Parathyroid adenoma (tissue), 2 donors: ENCODE measurements around the gene CPVL.

Experiments
- H2AFZ ChIP-seq: fragments of 300-600 bp; sonication (generic); one replicate; pipeline ENCODE4 v1.7.0; 2017; ENCODE audit warnings: antibody characterized with exemption, mild to moderate bottlenecking
- H3K27ac ChIP-seq: fragments of 300-600 bp; sonication (generic); one replicate; pipeline ENCODE4 v1.7.0; 2017
- H3K27me3 ChIP-seq: fragments of 300-600 bp; sonication (generic); one replicate; pipeline ENCODE4 v1.7.0; 2017; ENCODE audit warnings: low read length; ENCODE audit not compliant: control insufficient read depth, insufficient read depth
- H3K36me3 ChIP-seq: fragments of 300-600 bp; sonication (generic); one replicate; pipeline ENCODE4 v1.7.0; 2017; ENCODE audit warnings: low read length; ENCODE audit not compliant: control insufficient read depth, insufficient read depth
- H3K4me1 ChIP-seq: fragments of 300-600 bp; sonication (generic); one replicate; pipeline ENCODE4 v1.7.0; 2017; ENCODE audit warnings: control low read depth
- H3K4me2 ChIP-seq: fragments of 300-600 bp; sonication (generic); one replicate; pipeline ENCODE4 v1.7.0; 2017; ENCODE audit warnings: low read length
- H3K4me3 ChIP-seq: fragments of 300-600 bp; sonication (generic); one replicate; pipeline ENCODE4 v1.7.0; 2017; ENCODE audit warnings: low read depth, low read length
- H3K79me2 ChIP-seq: fragments of 300-600 bp; sonication (generic); one replicate; pipeline ENCODE4 v1.7.0; 2017; ENCODE audit warnings: control low read depth
- H3K9ac ChIP-seq: fragments of 300-600 bp; sonication (generic); one replicate; pipeline ENCODE4 v1.7.0; 2017; ENCODE audit warnings: mild to moderate bottlenecking
- H3K9me3 ChIP-seq: fragments of 300-600 bp; sonication (generic); one replicate; pipeline ENCODE4 v1.7.0; 2017; ENCODE audit warnings: low read length; ENCODE audit not compliant: control insufficient read depth
- CTCF ChIP-seq: fragments of 300-600 bp; sonication (generic); IDR thresholded peaks from one replicate; pipeline ENCODE4 v1.7.0; 2017; ENCODE audit warnings: antibody characterized with exemption, mild to moderate bottlenecking
- donor health status: primary hyperparathyroidism.

CPVL gene

DNA sequence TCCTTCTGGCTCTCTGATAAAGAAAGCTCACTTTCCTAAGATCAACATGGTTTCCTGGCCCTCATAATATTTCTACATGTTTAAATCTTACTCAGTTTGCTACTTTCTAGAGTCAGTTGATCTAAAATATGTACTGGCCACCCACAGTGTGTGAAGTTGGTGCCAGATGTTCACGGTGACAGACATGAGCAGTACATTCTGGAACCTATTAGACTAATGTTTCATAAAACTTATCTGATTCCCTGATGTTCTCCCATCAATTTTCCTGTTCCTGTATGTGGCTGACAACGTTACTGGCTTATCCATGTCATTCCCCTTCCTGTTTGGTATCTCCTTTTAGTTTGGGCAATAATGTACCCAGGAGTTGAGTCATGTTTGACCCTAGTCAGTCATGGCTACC is 13.7 kb upstream of the CPVL start:
- Histone ChIP-seq H3K4me1 (no peaks in the 10 kb centered on the region), H3K27me3 (no peaks in the 10 kb centered on the region), H3K36me3 (no peaks in the 10 kb centered on the region), H3K79me2 (no peaks in the 10 kb centered on the region), H3K27ac (no peak overlapping the region), H3K9ac (no peak overlapping the region), H3K4me3 (no peak overlapping the region), H3K4me2 (no peak overlapping the region), H2AFZ (no peak overlapping the region), H3K9me3 (no peaks in the 10 kb centered on the region)
- no peak for TF ChIP-seq CTCF

DNA sequence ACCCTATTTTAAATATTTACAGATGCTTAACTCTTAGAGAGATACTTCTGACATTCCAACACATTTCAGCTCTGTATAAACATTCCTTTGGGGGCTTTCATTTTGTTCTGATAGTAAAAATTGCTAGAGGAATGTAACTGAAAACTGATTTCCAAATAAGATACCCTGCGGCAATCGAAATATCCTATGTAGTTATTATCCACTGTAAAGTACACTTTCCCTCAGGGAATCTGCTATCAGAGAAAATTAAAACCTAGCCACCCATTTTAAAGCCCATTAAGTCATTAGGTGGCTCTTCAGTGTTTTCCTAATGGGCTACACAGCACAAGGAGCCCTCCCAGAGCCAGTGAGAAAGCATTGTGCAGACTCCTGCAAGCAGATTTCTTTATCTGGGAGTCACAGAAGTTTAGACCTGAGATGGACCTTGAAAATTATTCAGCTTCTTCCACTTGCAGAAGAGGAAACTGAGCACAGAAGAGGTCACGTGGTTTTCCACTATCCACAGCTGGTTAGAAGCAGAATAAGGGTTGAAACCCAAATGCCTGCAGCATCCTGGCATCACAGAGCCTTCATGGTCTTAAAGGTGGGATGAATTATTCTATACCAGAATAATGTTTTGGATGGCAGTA is 12.6 kb upstream of the CPVL start:
- Histone ChIP-seq H3K79me2 (no peaks in the 10 kb centered on the region), H3K36me3 (no peaks in the 10 kb centered on the region), H3K27ac (no peak overlapping the region), H3K9ac (no peak overlapping the region), H3K4me1 (no peaks in the 10 kb centered on the region), H3K9me3 (no peaks in the 10 kb centered on the region), H3K27me3 (no peaks in the 10 kb centered on the region), H2AFZ (no peak overlapping the region), H3K4me3 (no peak overlapping the region), H3K4me2 (no peak overlapping the region)
- no peak for TF ChIP-seq CTCF

DNA sequence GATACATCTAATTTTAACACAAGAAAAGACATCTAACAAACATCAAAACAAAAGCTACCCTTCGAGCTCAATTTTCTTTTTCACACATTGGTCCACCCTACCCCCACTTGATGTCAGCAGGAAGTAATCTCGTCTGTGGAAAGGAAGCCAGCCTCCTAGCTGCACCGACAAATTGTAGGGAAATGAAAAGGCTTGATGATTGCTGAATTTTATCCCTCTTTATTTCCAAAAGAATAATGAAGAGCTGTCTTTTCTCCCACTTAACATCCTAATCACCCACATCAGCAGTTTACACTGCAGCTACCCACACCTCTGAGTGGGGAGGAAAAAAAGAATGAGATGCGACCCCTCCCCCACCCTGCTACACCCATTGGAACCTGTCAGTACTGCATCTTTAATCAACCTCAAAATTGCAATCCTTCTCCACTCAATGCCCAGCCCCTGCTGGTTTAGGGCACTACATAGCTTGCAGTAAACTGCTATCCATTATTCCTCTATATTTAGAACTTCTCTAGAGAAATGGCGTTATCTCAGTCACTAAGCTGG is 10.6 kb upstream of the CPVL start:
- Histone ChIP-seq H3K4me2 (no peak overlapping the region), H3K4me3 (no peak overlapping the region), H2AFZ (no peak overlapping the region), H3K4me1 (no peaks in the 10 kb centered on the region), H3K27me3 (no peaks in the 10 kb centered on the region), H3K9me3 (no peaks in the 10 kb centered on the region), H3K79me2 (no peaks in the 10 kb centered on the region), H3K36me3 (no peaks in the 10 kb centered on the region), H3K9ac (no peak overlapping the region), H3K27ac (no peak overlapping the region)
- no peak for TF ChIP-seq CTCF

GRCh38 chr7:29154076-29154475 is 7.7 kb upstream of the CPVL start:
- Histone ChIP-seq H3K9ac (no peak overlapping the region), H2AFZ (no peak overlapping the region), H3K9me3 (no peaks in the 10 kb centered on the region), H3K27ac (no peak overlapping the region), H3K4me1 (no peaks in the 10 kb centered on the region), H3K4me2 (no peak overlapping the region), H3K27me3 (no peaks in the 10 kb centered on the region), H3K36me3 (no peaks in the 10 kb centered on the region), H3K4me3 (no peak overlapping the region), H3K79me2 (no peaks in the 10 kb centered on the region)
- no peak for TF ChIP-seq CTCF

DNA sequence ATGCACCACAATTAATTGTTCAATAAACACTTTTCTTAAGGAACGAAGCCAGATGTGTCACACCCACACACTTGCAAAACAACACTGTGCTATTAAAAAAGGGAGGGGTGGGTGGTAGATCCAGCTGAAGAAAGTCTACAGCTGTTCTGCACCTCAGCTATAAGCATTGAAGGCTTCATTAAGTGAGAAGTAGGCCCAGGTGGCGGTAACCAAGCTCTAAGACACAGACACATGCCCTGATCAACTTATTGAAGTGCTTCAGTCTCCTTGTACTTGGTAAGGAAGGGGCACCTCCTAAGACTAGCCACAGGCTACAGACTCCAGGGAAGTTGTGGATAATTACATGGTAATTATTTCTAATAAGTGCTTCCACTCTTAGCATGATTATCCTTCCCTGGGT is 4.5 kb upstream of the CPVL start:
- Histone ChIP-seq H3K9ac (no peak overlapping the region), H3K36me3 (no peaks in the 10 kb centered on the region), H3K27ac (no peak overlapping the region), H3K79me2 (no peaks in the 10 kb centered on the region), H2AFZ (no peak overlapping the region), H3K4me1 (no peaks in the 10 kb centered on the region), H3K4me3 (no peak overlapping the region), H3K27me3 (no peaks in the 10 kb centered on the region), H3K9me3 (no peaks in the 10 kb centered on the region), H3K4me2 (no peak overlapping the region)
- TF ChIP-seq CTCF = no peak
